22Rv1 (cell line): ENCODE measurements around the gene FBH1.

Experiments
- ZFX ChIP-seq: fragments of 450-650 bp; IDR thresholded peaks from 2 replicates; pipeline ENCODE4 v1.6.1; 2017; ENCODE audit warnings: antibody characterized with exemption, borderline replicate concordance
- TF ChIP-seq, protein P1 (sequence below): fragments of 450-650 bp; IDR thresholded peaks from 2 replicates; pipeline ENCODE4 v1.5.1; 2017; ENCODE audit warnings: mild to moderate bottlenecking

DNA sequence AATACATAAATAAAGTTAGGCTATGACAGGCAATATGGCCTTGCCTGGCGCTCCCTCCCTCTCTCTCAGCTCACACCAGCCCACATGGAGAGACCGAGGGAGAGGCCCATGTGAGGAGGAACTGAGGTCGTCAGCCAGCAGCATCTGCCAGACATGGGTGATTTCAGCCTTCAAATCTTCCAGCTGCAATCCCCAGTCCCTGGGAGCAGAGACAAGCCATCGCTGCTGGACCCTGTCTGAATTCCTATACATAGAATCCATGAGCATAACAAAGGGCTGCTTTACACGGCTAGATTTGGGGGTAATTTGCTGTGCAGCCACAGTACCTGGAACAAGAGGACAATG is 35.9 kb upstream of the FBH1 start:
- TF ChIP-seq, protein P1, sequence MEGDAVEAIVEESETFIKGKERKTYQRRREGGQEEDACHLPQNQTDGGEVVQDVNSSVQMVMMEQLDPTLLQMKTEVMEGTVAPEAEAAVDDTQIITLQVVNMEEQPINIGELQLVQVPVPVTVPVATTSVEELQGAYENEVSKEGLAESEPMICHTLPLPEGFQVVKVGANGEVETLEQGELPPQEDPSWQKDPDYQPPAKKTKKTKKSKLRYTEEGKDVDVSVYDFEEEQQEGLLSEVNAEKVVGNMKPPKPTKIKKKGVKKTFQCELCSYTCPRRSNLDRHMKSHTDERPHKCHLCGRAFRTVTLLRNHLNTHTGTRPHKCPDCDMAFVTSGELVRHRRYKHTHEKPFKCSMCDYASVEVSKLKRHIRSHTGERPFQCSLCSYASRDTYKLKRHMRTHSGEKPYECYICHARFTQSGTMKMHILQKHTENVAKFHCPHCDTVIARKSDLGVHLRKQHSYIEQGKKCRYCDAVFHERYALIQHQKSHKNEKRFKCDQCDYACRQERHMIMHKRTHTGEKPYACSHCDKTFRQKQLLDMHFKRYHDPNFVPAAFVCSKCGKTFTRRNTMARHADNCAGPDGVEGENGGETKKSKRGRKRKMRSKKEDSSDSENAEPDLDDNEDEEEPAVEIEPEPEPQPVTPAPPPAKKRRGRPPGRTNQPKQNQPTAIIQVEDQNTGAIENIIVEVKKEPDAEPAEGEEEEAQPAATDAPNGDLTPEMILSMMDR: no peak
- TF ChIP-seq ZFX: no peak
